ENCODE results near the gene SLC25A13. TPM values are rescaled to one million over a fixed set of nuclear protein-coding genes. Genes with fewer than 3 reads are reported as not detected.
"Not testable (repeated sequence)": the region's sequence is repeated elsewhere in the genome, so short reads cannot be mapped to it uniquely, and the experiment has no call there.

Gene SLC25A13
- total RNA-seq, 1 donor from 2014 or later, result 44.0 TPM

DNA sequence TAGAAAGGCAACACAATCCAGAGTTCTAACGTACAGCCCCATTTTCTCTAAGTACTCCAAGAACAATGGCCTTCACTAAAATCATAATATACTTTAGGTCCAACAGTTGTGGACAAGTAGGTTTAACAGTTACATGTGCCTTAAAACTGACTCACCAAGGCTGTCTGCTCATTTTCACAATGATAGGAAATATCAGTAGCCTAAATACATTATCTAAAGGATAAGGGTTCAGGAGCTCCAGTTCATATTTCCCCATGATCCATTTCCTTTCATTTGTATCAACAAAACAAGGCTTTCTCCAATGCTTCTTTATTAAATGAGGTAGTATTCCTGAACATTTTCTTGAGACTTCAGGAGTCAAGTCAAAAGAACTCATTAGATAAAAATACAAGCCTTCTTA, 164.0 kb downstream of the SLC25A13 start:
- no peaks in the 10 kb centered on the region for H3K36me3 ChIP-seq (ENCODE audit: control insufficient read depth, insufficient read depth, low read length)
- H3K4me3 ChIP-seq (ENCODE audit: low read depth, low read length), result no peak overlapping the region
- TF ChIP-seq, protein P1, sequence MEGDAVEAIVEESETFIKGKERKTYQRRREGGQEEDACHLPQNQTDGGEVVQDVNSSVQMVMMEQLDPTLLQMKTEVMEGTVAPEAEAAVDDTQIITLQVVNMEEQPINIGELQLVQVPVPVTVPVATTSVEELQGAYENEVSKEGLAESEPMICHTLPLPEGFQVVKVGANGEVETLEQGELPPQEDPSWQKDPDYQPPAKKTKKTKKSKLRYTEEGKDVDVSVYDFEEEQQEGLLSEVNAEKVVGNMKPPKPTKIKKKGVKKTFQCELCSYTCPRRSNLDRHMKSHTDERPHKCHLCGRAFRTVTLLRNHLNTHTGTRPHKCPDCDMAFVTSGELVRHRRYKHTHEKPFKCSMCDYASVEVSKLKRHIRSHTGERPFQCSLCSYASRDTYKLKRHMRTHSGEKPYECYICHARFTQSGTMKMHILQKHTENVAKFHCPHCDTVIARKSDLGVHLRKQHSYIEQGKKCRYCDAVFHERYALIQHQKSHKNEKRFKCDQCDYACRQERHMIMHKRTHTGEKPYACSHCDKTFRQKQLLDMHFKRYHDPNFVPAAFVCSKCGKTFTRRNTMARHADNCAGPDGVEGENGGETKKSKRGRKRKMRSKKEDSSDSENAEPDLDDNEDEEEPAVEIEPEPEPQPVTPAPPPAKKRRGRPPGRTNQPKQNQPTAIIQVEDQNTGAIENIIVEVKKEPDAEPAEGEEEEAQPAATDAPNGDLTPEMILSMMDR (IDR thresholded peaks at IDR 0.05; ENCODE audit: insufficient read depth, low read length, poor library complexity, severe bottlenecking), result no peak
- no peak for DNase-seq (ENCODE audit: low read depth)
- no peaks in the 10 kb centered on the region for H3K27me3 ChIP-seq (ENCODE audit: control insufficient read depth, insufficient read depth, low read length)

DNA sequence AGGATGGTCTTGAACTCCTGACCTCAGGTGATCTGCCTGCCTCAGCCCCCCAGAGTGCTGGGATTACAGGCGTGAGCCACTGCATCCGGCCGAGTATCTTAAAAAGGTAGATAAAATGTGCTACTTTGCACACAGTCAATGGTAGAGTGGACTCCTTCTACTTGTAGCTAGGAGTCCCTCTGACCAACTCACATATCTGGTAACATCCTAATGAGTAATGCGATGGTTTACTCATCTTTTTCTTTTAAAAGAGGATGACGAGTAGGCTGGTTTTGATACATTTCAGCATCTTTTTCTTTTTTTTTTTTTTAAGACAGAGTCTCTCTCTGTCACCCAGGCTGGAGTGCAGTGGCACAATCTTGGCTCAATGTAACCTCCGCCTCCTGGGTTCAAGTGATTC, 167.4 kb downstream of the SLC25A13 start:
- H3K27me3 ChIP-seq (ENCODE audit: control insufficient read depth, insufficient read depth, low read length); DNase-seq (ENCODE audit: low read depth): not testable (repeated sequence)

DNA sequence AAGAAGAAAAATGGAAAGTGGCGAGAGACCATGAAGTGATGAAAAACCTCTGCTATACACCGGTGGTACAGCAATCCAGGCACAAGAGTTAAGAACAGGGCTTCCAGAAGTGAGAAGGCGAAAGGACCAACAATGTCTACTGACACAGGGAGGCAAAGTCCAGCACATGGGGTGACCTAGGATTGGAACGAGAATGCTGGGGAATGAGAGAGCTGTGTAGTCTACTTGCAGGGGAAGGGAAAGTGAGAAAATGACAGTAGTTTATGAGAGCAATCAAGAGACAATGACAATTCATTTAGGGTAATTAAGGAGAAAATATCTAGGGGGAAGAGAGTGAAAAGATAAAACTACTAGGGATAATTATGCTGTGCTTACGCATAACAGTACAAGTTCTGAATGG, 169.2 kb downstream of the SLC25A13 start:
- no peaks in the 10 kb centered on the region for H3K27me3 ChIP-seq (ENCODE audit: control insufficient read depth, insufficient read depth, low read length)
- H3K4me3 ChIP-seq (ENCODE audit: low read depth, low read length), result no peak overlapping the region
- DNase-seq (ENCODE audit: low read depth), result no peak
- no peaks in the 10 kb centered on the region for H3K36me3 ChIP-seq (ENCODE audit: control insufficient read depth, insufficient read depth, low read length)
- TF ChIP-seq, protein P1 (IDR thresholded peaks at IDR 0.05; ENCODE audit: insufficient read depth, low read length, poor library complexity, severe bottlenecking), result no peak

More for the DNA sequence above, 167.4 kb downstream of the SLC25A13 start:
- not testable (repeated sequence) for H3K4me3 ChIP-seq (ENCODE audit: low read depth, low read length); H3K36me3 ChIP-seq (ENCODE audit: control insufficient read depth, insufficient read depth, low read length)

DNA sequence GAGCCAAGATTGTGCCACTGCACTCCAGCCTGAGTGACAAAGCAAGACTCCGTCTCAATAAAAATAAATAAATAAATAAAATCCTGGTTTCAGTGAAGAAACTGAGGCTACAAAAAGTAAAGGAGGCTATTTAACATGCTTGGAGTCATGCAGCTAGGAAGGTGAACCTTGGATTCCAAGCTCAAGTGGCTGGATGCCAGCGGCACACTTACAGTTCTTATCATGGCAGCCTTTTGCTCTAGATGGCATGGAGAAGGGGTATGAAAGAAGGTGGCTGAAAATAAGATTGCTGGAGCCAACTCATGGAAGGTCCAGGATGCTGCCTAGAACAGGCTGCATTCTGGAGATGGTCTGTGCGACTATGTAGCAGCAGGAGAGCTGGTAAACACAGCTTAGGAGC, 170.0 kb downstream of the SLC25A13 start:
- Histone ChIP-seq H3K27me3 (ENCODE audit: control insufficient read depth, insufficient read depth, low read length) (no peaks in the 10 kb centered on the region), H3K4me3 (ENCODE audit: low read depth, low read length) (no peak overlapping the region), H3K36me3 (ENCODE audit: control insufficient read depth, insufficient read depth, low read length) (no peaks in the 10 kb centered on the region)
- TF ChIP-seq, protein P1 (IDR thresholded peaks at IDR 0.05; ENCODE audit: insufficient read depth, low read length, poor library complexity, severe bottlenecking), result no peak
- no peak for DNase-seq (ENCODE audit: low read depth)

DNA sequence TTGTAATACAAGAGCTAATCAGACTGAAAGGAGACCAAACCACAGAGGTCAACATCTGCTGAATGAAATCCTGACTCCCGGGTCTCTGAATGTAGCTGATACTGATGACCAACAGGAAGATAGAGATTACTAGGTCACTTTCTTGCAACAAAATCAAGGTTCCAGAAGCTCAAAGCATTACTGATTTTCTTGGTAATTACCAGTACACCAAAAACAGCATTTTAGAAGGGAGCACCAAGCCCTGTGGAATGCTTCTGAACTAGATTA, 177.7 kb downstream of the SLC25A13 start:
- TF ChIP-seq, protein P1 (IDR thresholded peaks at IDR 0.05; ENCODE audit: insufficient read depth, low read length, poor library complexity, severe bottlenecking), result no peak
- no peak for DNase-seq (ENCODE audit: low read depth)
- Histone ChIP-seq H3K4me3 (ENCODE audit: low read depth, low read length) (no peak overlapping the region), H3K36me3 (ENCODE audit: control insufficient read depth, insufficient read depth, low read length) (no peaks in the 10 kb centered on the region), H3K27me3 (ENCODE audit: control insufficient read depth, insufficient read depth, low read length) (no peaks in the 10 kb centered on the region)

DNA sequence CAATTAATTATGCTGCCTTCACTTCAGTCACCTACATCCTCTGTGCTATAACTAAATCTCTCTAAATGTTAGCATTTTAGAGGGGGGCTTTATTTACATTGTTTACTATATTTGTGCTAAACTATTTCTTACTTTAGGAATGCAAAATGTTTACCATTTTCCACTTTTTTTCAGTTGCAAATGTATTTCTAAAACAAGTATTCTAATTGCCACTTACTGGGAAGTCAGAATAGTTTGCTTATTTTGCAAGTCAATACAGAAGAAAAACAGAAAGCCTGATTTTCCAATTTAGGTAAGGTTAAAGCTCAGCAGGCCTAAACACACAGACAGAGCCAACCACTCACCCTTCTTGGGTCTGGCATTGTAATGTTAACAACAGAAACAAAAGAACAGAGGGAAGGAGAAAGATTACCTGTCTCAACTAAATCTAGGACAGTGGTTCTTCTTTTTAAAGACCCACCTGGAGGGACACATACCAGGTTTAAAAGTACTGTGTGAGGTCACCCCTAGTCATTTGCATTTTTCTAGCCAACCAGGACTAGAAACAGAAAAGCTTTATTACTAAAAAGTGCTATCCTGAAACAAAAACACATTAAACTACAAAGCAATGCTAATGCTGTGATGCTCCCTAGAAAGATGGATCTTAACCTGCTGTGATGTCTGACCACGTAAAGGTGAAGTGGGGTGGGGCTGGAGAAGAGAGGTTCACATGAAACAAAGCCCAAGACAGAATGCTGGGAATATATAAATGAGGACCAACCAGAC, 178.2 kb downstream of the SLC25A13 start:
- TF ChIP-seq, protein P1 (IDR thresholded peaks at IDR 0.05; ENCODE audit: insufficient read depth, low read length, poor library complexity, severe bottlenecking), result no peak
- Histone ChIP-seq H3K36me3 (ENCODE audit: control insufficient read depth, insufficient read depth, low read length) (no peaks in the 10 kb centered on the region), H3K4me3 (ENCODE audit: low read depth, low read length) (no peak overlapping the region), H3K27me3 (ENCODE audit: control insufficient read depth, insufficient read depth, low read length) (no peaks in the 10 kb centered on the region)
- no peak for DNase-seq (ENCODE audit: low read depth)
